Left ventricle myocardium inferior (tissue), 1 donor: ENCODE results near the gene UVRAG. TPM values are rescaled to one million over a fixed set of nuclear protein-coding genes. Genes with fewer than 3 reads are reported as not detected.

Experiments
- DNase-seq: peaks from one replicate; pipeline ENCODE4 v3.0.0-alpha.2; 2020
- H3K27ac ChIP-seq: fragments of 200-600 bp; replicated peaks from 2 replicates; pipeline ENCODE4 v1.8.0; 2021
- H3K27me3 ChIP-seq: fragments of 200-600 bp; 2 replicates; pipeline ENCODE4 v1.8.0; 2021; ENCODE audit warnings: low read depth
- H3K36me3 ChIP-seq: fragments of 200-600 bp; 2 replicates; pipeline ENCODE4 v1.8.0; 2021
- H3K4me1 ChIP-seq: fragments of 200-600 bp; 2 replicates; pipeline ENCODE4 v1.8.0; 2021
- H3K4me3 ChIP-seq: fragments of 200-600 bp; 2 replicates; pipeline ENCODE4 v1.8.0; 2021; ENCODE audit warnings: mild to moderate bottlenecking, moderate library complexity
- H3K9me3 ChIP-seq: fragments of 200-600 bp; replicated peaks from 2 replicates; pipeline ENCODE4 v1.8.0; 2021
- intact Hi-C: fragments of 100-400 bp; cut with micrococcal nuclease; formaldehyde crosslinking; loops from one replicate; pipeline ENCODE4 v1.11.0; 2022
- total RNA-seq: library from RNA; stranded (reverse); fragmentation: NEBNext Ultra II Directional; extraction: Animal tissue kit (Norgen Biotek cat#: 25700); gene quantifications from one replicate; pipeline ENCODE4 v1.2.1, GENCODE V29; 2021
- TF ChIP-seq, protein P1 (sequence below): fragments of 200-600 bp; IDR thresholded peaks from 2 replicates; pipeline ENCODE4 v1.8.0; 2021; ENCODE audit warnings: antibody characterized with exemption, mild to moderate bottlenecking, borderline replicate concordance
- donor health status: DM: no; HTN: yes; CAD: no; lungs with severe emphysema.

UVRAG gene
- total RNA-seq, 1 donor from 2014 or later, result 11.4 TPM

DNA sequence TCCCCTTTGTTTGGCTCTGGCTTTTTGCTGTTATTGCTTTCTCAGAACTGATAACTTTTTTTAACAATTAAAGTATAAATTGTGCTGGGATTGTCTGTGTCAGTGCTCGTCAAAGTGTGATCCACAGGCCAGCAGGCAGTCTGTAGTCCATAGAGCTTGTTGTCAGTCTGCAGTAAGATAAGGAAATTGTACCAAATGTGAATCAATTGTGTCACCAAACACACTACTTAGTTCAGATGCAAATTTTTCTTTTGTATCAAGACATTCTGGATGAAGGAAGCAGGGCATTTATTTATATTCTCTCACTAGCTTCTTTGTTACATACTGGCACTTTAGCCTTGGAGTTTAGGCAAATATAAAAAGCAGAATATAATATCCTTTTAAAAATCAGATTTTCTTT, 270.3 kb downstream of the UVRAG start:
- TF ChIP-seq, protein P1, sequence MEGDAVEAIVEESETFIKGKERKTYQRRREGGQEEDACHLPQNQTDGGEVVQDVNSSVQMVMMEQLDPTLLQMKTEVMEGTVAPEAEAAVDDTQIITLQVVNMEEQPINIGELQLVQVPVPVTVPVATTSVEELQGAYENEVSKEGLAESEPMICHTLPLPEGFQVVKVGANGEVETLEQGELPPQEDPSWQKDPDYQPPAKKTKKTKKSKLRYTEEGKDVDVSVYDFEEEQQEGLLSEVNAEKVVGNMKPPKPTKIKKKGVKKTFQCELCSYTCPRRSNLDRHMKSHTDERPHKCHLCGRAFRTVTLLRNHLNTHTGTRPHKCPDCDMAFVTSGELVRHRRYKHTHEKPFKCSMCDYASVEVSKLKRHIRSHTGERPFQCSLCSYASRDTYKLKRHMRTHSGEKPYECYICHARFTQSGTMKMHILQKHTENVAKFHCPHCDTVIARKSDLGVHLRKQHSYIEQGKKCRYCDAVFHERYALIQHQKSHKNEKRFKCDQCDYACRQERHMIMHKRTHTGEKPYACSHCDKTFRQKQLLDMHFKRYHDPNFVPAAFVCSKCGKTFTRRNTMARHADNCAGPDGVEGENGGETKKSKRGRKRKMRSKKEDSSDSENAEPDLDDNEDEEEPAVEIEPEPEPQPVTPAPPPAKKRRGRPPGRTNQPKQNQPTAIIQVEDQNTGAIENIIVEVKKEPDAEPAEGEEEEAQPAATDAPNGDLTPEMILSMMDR, result no peak
- no peak overlapping the region for H3K4me3 ChIP-seq
- intact Hi-C loops, result no loop called here
- peaks cover 5% of the 10 kb centered on the region for H3K36me3 ChIP-seq
- peaks cover 50% of the 10 kb centered on the region for H3K4me1 ChIP-seq
- no peaks in the 10 kb centered on the region for H3K27me3 ChIP-seq
- no peak for DNase-seq
- H3K9me3 ChIP-seq, result peaks cover 2% of the 10 kb centered on the region
- peak overlapping the region; percentile 84 for H3K27ac ChIP-seq

DNA sequence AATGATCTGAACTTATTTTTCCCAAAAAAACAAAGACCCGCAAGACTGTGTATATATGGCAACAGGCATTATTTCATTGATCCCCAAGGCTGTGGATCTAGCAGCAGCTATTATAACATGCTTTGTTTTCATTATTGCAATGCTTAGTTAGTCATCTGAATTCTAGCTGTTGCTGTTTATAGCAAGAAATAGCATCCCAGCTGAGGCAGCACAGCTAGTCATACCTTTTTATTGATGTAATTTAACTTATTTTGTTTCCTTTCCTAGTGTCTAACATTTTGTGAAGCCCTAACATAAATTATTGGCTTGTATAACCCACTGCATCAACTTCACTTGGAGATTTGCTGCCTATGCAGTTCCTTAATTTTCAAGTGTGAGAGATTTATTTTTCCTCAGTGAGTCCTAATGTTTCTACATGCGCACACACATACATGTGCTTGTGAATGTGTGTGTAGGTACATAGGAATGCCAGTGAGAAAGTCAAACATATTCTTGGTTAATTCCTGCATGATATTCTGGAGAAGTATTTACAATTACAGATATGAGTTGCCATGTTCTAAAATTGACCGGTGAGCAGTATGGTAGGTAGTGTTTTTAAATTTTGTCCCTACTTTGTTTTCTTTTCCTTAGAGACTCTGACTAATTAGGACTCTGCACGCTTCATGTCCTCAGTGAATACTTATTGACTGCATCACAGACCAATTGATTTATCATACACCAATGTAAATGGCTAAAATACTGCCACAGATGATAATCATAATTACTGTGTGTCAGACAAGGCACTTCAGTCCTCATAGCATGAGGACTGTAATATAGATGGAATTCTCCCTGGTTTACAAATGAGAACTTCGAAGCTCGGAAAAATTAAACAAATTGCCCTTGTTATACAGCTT, 272.0 kb downstream of the UVRAG start:
- intact Hi-C loops, result no loop called here
- no peak for DNase-seq
- no peak overlapping the region for H3K27ac ChIP-seq
- H3K4me3 ChIP-seq, result no peak overlapping the region
- peaks cover 17% of the 10 kb centered on the region for H3K9me3 ChIP-seq
- TF ChIP-seq, protein P1, result no peak
- H3K36me3 ChIP-seq, result peaks cover 13% of the 10 kb centered on the region
- H3K27me3 ChIP-seq, result no peaks in the 10 kb centered on the region
- peaks cover 41% of the 10 kb centered on the region for H3K4me1 ChIP-seq

DNA sequence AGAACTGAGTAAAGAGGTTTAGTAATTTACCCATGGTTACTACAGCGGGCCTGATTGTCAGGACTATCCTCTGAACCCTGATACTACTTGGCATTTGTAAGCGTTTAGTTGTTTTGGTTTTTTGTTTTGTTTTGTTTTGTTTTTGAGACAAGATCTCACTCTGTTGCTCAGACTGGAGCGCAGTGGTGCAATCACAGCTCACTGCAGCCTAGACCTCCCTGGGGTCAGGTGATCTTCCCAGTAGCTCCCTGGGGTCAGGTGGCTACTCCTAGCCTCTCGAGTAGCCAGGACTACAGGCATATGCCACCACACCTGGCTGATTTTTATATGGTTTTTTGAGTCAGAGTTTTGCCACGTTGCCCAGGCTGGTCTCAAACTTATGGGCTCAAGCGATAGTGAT, 272.7 kb downstream of the UVRAG start:
- Histone ChIP-seq H3K27ac (no peak overlapping the region), H3K36me3 (peaks cover 13% of the 10 kb centered on the region), H3K4me1 (peaks cover 39% of the 10 kb centered on the region), H3K4me3 (no peak overlapping the region), H3K27me3 (no peaks in the 10 kb centered on the region), H3K9me3 (peaks cover 17% of the 10 kb centered on the region)
- intact Hi-C loops, result no loop called here
- TF ChIP-seq, protein P1, result no peak
- DNase-seq, result no peak

DNA sequence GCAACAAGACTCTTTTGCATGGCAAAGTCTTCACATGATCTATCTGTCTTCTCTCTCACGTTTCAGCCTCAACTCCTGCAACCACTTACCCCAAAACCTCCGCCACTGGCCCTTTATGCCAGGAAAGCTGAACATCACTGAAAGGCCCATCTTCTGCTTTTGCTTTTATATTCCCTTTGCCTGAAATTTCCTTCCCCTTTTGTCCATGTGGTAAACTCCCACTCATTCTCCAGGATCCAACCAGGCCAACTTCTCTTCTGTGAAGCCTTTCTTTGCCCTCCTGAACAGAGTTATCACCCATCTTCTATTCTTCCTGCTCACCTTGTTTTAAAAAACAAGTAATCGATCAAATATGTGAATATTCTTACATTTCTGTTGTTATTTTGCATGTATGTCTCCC, 273.5 kb downstream of the UVRAG start:
- Histone ChIP-seq H3K27ac (no peak overlapping the region), H3K4me1 (peaks cover 31% of the 10 kb centered on the region), H3K9me3 (peaks cover 17% of the 10 kb centered on the region), H3K4me3 (no peak overlapping the region), H3K36me3 (peaks cover 13% of the 10 kb centered on the region), H3K27me3 (no peaks in the 10 kb centered on the region)
- no peak for DNase-seq
- intact Hi-C loops, result no loop called here
- TF ChIP-seq, protein P1, result no peak

DNA sequence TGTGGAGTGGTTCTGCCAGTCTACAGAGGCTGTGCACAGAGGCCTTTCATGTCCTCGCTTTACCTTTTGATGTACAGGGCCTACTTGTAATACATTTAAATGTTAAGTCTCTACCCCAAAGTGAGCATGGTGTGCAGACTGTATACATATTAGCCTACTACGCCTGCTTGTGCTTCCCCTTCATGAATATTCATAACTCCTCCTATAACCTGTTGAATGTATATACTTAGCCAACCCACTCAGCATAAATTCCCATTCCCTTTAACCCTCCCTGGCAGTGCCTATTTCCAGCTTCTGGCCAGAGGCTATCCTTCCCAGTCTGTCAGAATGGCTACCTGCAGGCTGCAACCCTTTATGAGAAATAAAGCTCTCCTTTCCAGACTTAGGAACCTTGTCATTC, 275.2 kb downstream of the UVRAG start:
- no peak overlapping the region for H3K27ac ChIP-seq
- no peak overlapping the region for H3K4me3 ChIP-seq
- peaks cover 27% of the 10 kb centered on the region for H3K4me1 ChIP-seq
- intact Hi-C loops, result no loop called here
- TF ChIP-seq, protein P1, result no peak
- DNase-seq, result no peak
- H3K9me3 ChIP-seq, result peaks cover 17% of the 10 kb centered on the region
- peaks cover 13% of the 10 kb centered on the region for H3K36me3 ChIP-seq
- H3K27me3 ChIP-seq, result no peaks in the 10 kb centered on the region
